ENCODE results near the gene LEF1. TPM values are rescaled to one million over a fixed set of nuclear protein-coding genes. Genes with fewer than 3 reads are reported as not detected.

The LEF1 gene
- total RNA-seq, 1 experiment from 2014 or later, result 22.3 TPM

GRCh38 chr4:108029731-108030130, 139.0 kb downstream of the LEF1 start:
- TF ChIP-seq CTCF (IDR thresholded peaks at IDR 0.05; ENCODE audit: insufficient read depth in 1 of 2, low read depth in 1 of 2, low read length in 1 of 2, severe bottlenecking in 1 of 2, unreplicated experiment in 1 of 2), result no peak
- Histone ChIP-seq H3K9me3 (no peaks in the 10 kb centered on the region), H3K27me3 (replicated peaks; ENCODE audit: control insufficient read depth, insufficient read depth, low read length) (no peaks in the 10 kb centered on the region), H3K4me3 (ENCODE audit: low read depth, low read length) (no peak overlapping the region), H3K36me3 (ENCODE audit: control insufficient read depth, insufficient read depth, low read length) (peaks cover 2% of the 10 kb centered on the region; the same call in 1 of the 2 replicates), H3K4me1 (no peaks in the 10 kb centered on the region)
- intact Hi-C loops (cut with micrococcal nuclease; ENCODE audit: unreplicated experiment), result loop anchor here (1.0 to 5.0 kb wide), 4 partner anchors 152 to 543 kb away; no protein-coding TSS in a partner anchor
- no peak overlapping the region for H3K4me3 Mint-ChIP-seq (ENCODE audit: unreplicated experiment)
- DNase-seq, result no peak
- no TSS peak for BruUV-seq (replicated peaks)
- H3K27me3 Mint-ChIP-seq (ENCODE audit: insufficient read depth, unreplicated experiment), result no peaks in the 10 kb centered on the region
- POLR2A ChIA-PET, result no interaction called here
- H3K27ac Mint-ChIP-seq (ENCODE audit: unreplicated experiment), result no peak overlapping the region
- no peaks in the 10 kb centered on the region for H3K9me3 Mint-ChIP-seq (ENCODE audit: unreplicated experiment)
- peaks cover 11% of the 10 kb centered on the region for H3K36me3 Mint-ChIP-seq (ENCODE audit: insufficient read depth, unreplicated experiment)
- no peaks in the 10 kb centered on the region for H3K4me1 Mint-ChIP-seq (ENCODE audit: low read depth, unreplicated experiment)
- CTCF ChIA-PET, result interaction anchor here (1.0 to 1.6 kb wide), 6 partner anchors 16 to 542 kb away, joined by 3 to 11 read pairs (median 4); partner anchors contain the start of gene LEF1

- Histone ChIP-seq H3K9me3 (no peaks in the 10 kb centered on the region), H3K4me3 (ENCODE audit: low read depth, low read length) (no peak overlapping the region), H3K4me1 (no peaks in the 10 kb centered on the region), H3K36me3 (ENCODE audit: control insufficient read depth, insufficient read depth, low read length) (peaks cover 2% of the 10 kb centered on the region; the same call in 1 of the 2 replicates), H3K27me3 (replicated peaks; ENCODE audit: control insufficient read depth, insufficient read depth, low read length) (no peaks in the 10 kb centered on the region)
- CTCF ChIA-PET, result interaction anchor here (1.6 kb wide), 1 partner anchor 543 kb away, joined by 11 read pairs; no protein-coding TSS in a partner anchor
- DNase-seq, result no peak
- intact Hi-C loops (cut with micrococcal nuclease; ENCODE audit: unreplicated experiment), result no loop called here
- POLR2A ChIA-PET, result no interaction called here
- Mint-ChIP-seq H3K27ac (ENCODE audit: unreplicated experiment) (no peak overlapping the region), H3K36me3 (ENCODE audit: insufficient read depth, unreplicated experiment) (peaks cover 11% of the 10 kb centered on the region), H3K27me3 (ENCODE audit: insufficient read depth, unreplicated experiment) (no peaks in the 10 kb centered on the region), H3K4me3 (ENCODE audit: unreplicated experiment) (no peak overlapping the region), H3K9me3 (ENCODE audit: unreplicated experiment) (no peaks in the 10 kb centered on the region), H3K4me1 (ENCODE audit: low read depth, unreplicated experiment) (no peaks in the 10 kb centered on the region)
- no TSS peak for BruUV-seq (replicated peaks)
- no peak for TF ChIP-seq CTCF (IDR thresholded peaks at IDR 0.05; ENCODE audit: insufficient read depth in 1 of 2, low read depth in 1 of 2, low read length in 1 of 2, severe bottlenecking in 1 of 2, unreplicated experiment in 1 of 2)
Observed at GRCh38 chr4:108029016-108029720, 139.6 kb downstream of the LEF1 start.

- Histone ChIP-seq H3K27me3 (replicated peaks; ENCODE audit: control insufficient read depth, insufficient read depth, low read length) (no peaks in the 10 kb centered on the region), H3K36me3 (ENCODE audit: control insufficient read depth, insufficient read depth, low read length) (no peaks in the 10 kb centered on the region; the same call in 1 of the 2 replicates), H3K9me3 (no peaks in the 10 kb centered on the region), H3K4me3 (ENCODE audit: low read depth, low read length) (no peak overlapping the region), H3K4me1 (no peaks in the 10 kb centered on the region)
- Mint-ChIP-seq H3K27ac (ENCODE audit: unreplicated experiment) (no peak overlapping the region), H3K36me3 (ENCODE audit: insufficient read depth, unreplicated experiment) (peaks cover 11% of the 10 kb centered on the region), H3K4me3 (ENCODE audit: unreplicated experiment) (no peak overlapping the region), H3K27me3 (ENCODE audit: insufficient read depth, unreplicated experiment) (no peaks in the 10 kb centered on the region), H3K9me3 (ENCODE audit: unreplicated experiment) (no peaks in the 10 kb centered on the region), H3K4me1 (ENCODE audit: low read depth, unreplicated experiment) (no peaks in the 10 kb centered on the region)
- ChIA-PET POLR2A (no interaction called here), CTCF (no interaction called here)
- intact Hi-C loops (cut with micrococcal nuclease; ENCODE audit: unreplicated experiment), result no loop called here
- no TSS peak for BruUV-seq (replicated peaks)
- DNase-seq, result no peak
- TF ChIP-seq CTCF (IDR thresholded peaks at IDR 0.05; ENCODE audit: insufficient read depth in 1 of 2, low read depth in 1 of 2, low read length in 1 of 2, severe bottlenecking in 1 of 2, unreplicated experiment in 1 of 2), result no peak
Observed at GRCh38 chr4:108024878-108025165, 143.9 kb downstream of the LEF1 start.
